GM12874 (cell line): ENCODE results near the gene CHRNB4.

Experiments used
- CTCF ChIP-seq: IDR thresholded peaks from 2 replicates; pipeline ENCODE4 v1.5.1; 2011; ENCODE audit warnings: low read depth, mild to moderate bottlenecking, control low read depth, low read length, moderate library complexity; ENCODE audit not compliant: insufficient read depth

Gene CHRNB4

GRCh38 chr15:78651007-78651406 lies 10.0 kb upstream of the CHRNB4 start:
- no peak for TF ChIP-seq CTCF

DNA sequence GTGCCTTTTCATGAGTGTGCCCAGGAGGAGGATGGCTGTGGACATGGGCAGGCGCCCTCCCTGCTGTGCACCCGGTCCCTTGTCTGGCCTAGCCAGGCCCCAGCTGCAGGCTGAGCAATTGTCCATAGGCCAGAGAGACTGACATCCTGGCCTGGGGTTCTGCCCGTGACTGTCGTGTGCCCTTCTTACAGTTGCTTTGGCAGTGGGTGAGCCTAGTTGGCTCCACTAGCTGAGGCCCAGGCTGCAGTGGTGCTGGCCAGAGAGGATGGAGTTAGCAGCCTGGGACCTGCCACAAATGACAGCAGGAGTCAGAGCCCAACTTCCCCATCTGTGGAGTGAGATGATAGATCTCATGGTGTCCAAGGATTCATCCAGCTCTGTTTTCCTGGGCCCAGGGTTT lies 9.0 kb upstream of the CHRNB4 start:
- no peak for TF ChIP-seq CTCF

DNA sequence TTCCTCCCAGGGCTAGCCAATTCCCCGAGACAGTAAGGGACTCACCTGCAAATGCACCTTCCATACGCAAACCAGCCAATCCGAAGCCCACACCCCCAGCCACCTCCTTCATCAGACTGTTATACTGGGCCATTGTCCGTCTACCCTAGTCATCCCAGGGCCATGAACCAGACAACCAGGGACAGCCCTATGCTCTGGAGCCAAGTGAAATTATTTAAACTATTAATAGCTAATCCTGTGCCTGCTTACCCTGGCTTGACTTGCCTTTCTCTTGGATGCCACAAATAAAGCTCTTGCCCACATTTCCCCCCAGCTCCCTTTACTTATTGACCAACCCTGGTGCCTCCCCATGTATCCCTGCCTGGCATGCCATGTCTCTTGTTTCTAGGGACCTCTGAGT lies 4.0 kb upstream of the CHRNB4 start:
- TF ChIP-seq CTCF, result no peak

DNA sequence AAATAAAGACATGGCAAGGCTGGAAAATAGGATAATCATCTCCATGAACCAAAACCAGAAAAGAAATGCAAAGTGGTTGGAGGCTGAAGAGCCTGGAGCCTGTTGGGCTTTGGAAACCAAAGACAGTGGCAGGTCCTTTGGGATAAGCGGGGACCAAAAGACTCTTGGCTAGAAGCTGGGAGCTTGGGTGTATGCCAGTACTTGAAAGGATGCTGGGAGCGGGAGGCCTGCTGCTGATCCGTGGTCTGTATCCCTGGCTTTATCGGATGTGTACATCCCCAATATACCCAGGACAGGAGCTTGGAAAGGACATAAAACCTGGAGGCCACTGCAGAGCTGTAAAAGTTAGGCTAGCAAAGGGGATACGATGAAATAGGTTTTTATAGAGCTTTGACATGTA lies 1.3 kb upstream of the CHRNB4 start:
- no peak for TF ChIP-seq CTCF

DNA sequence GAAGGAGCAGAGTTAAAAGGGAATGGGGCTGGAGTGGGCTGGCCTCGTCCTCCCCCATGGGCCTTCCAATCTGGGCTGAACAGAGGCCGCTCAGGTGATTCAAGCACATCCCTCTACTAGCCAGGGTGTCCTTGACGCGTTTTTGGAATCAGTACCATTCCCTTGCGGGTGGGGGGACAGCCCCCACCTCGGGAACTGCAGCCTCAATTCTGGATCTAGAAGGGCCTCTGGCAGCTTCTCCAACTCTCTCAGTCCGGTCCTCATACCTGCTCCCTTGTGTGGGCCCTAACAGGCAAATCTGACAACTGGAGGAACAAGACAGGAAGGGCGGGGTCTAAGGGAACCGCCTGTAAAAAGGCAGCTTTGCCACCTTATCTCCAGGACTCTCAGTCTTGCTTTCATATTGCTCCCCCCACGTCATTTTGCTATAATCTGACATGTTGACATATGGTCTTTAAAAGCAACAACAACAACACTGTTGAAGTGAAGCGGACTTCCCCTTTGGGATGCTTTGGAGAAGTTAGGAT lies 802 bp upstream of the CHRNB4 start:
- no peak for TF ChIP-seq CTCF

GRCh38 chr15:78640527-78641101 lies 396 bp downstream of the CHRNB4 start:
- no peak for TF ChIP-seq CTCF

DNA sequence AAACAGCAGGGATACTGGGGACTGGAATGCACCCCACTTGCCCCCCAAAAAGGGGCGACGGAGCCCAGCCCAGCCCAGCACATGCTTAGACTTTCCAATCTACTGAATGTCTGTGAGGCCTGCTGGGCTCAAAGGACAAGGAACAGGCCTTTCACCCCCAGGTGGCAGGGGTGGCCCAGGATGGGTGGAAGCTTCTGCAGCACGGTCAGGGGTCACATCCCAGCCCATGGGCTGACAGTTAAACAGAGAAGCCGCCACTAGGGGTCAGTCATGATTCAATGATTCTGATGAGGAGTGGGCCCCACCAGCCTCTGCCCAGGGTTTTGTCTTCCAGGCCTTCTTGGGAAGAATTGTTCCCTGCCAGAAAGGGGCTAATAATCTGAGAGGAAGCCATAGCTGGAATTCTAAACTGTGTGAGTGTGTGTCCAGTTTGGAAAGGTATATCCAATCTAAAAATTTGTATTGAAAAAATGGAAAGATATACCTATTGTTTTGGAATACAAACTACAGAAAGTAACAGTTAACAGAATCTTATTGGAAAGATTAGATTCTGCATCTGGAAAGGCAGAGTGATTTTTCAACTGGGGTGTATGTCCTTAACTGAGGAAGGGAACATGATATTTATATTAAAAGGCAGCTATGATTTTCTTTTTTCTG lies 2.2 kb downstream of the CHRNB4 start:
- TF ChIP-seq CTCF, result peak; percentile 63
